Mucosa of rectum (tissue), 2 donors: ENCODE results near the gene CABP1.
"Not testable (repeated sequence)": the region's sequence is repeated elsewhere in the genome, so short reads cannot be mapped to it uniquely, and the experiment has no call there.

ENCODE experiments used
- H3K27ac ChIP-seq, 2 donors: one replicate each; pipeline ENCODE4 v1.7.0; 2013; ENCODE audit warnings: inconsistent platforms in 2 of 2, low read depth in 2 of 2, low read length in 2 of 2
- H3K27me3 ChIP-seq, 2 donors: one replicate each; pipeline ENCODE4 v1.7.0; 2013; ENCODE audit warnings: low read length in 2 of 2; ENCODE audit not compliant: control insufficient read depth in 2 of 2, insufficient read depth in 2 of 2
- H3K36me3 ChIP-seq, 2 donors: one replicate each; pipeline ENCODE4 v1.7.0; 2013; ENCODE audit warnings: low read length in 2 of 2; ENCODE audit not compliant: control insufficient read depth in 2 of 2, insufficient read depth in 2 of 2
- H3K4me1 ChIP-seq, 2 donors: one replicate each; pipeline ENCODE4 v1.7.0; 2013; ENCODE audit warnings: low read length in 2 of 2, mild to moderate bottlenecking in 1 of 2; ENCODE audit not compliant: control insufficient read depth in 2 of 2, insufficient read depth in 2 of 2
- H3K4me3 ChIP-seq, 2 donors: one replicate each; pipeline ENCODE4 v1.7.0; 2013; ENCODE audit warnings: low read length in 2 of 2
- H3K9ac ChIP-seq, 2 donors: one replicate each; pipeline ENCODE4 v1.7.0; 2013; ENCODE audit warnings: low read length in 2 of 2, low read depth in 1 of 2, mild to moderate bottlenecking in 1 of 2
- H3K9me3 ChIP-seq, 2 donors: one replicate each; pipeline ENCODE4 v1.7.0; 2013; ENCODE audit warnings: low read length in 2 of 2; ENCODE audit not compliant: control insufficient read depth in 2 of 2
- donor health status: healthy.
- donor health status: Normal muscosa, but diverticular disease.

Gene CABP1

DNA sequence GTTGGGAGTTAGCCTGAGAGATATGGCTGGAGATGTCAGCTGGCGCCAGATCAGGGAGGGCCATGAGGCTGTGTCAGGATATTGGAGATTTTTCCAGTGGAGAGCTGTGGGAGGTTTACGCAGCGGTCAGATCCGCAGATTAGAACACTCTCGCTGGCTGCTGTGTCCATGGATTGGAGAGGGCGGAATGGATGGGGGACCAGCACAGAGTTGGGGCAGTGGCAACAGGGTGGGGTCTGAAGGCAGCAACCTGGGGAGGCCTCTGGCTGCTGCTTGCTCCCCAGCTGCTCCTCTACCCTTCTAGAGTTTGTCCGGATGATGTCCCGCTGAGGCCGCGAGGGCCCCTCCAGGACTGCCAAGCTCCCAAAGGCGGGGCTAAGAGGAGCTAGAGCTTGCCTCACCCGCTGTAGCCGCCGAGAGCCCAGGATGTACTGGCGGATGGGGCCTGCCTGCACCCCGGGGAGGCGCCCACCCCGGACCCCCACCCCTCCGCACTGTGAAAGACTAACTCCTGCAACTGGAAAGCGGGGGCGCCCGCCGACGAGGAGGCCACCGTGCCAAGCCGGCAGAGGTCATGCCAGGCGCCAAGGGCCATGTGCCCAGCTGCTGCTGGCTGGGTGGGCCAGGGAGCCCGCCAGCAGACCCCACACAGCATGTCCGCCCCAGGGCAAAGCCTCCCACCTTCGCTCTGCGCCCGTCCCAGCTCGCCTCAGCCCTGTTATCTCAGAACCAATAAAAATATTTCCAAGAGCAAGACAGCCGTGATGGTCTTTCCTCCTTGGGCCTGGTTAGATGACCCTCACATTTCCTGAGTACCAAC lies 26.4 kb downstream of the CABP1 start:
- Histone ChIP-seq H3K9ac (no peak overlapping the region), H3K27ac (no peak overlapping the region), H3K9me3 (no peaks in the 10 kb centered on the region), H3K27me3 (no peaks in the 10 kb centered on the region), H3K4me1 (peaks cover 2 to 6% of the 10 kb centered on the region in 2 donors), H3K4me3 (no peak overlapping the region), H3K36me3 (no peaks in the 10 kb centered on the region)

DNA sequence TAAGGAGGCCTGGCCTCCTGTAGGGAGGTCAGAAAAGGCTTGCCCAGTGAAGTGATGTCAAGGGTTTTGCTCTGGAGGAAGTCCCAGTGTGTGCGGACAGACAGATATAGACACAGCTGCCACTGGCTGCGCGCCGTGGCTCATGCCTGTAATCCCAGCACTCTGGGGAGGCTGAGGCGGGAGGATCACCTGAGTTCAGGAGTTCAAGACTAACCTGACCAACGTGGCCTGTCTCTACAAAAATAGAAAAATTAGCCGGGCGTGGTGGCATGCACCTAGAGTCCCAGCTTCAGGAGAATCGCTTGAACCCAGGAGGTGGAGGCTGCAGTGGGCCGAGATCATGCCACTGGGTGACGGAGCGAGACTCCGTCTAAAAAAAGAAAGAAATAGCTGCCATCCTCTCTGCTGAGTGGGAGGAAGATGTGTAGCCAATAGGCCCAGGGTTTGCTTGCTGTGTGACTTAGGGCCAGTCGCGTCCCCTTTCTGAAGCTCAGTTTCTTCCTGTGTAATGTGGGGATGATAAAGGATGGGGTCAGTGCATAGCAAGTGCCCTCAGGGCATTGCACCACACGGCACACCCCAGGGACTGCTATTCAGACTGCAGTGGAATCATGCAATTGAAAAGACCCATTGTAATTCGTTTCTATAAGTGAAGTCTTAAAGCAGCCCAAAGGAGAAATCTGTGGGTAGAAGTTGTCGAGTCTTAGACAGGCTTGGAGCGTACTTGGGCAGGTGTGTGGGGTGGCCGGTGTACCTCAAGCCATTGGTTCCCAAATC lies 27.9 kb downstream of the CABP1 start:
- no peaks in the 10 kb centered on the region for H3K36me3 ChIP-seq
- H3K4me1 ChIP-seq = peaks cover 2 to 6% of the 10 kb centered on the region in 2 donors
- H3K9ac ChIP-seq = no peak overlapping the region
- no peak overlapping the region for H3K4me3 ChIP-seq
- H3K27me3 ChIP-seq = no peaks in the 10 kb centered on the region
- H3K9me3 ChIP-seq = no peaks in the 10 kb centered on the region
- no peak overlapping the region for H3K27ac ChIP-seq

DNA sequence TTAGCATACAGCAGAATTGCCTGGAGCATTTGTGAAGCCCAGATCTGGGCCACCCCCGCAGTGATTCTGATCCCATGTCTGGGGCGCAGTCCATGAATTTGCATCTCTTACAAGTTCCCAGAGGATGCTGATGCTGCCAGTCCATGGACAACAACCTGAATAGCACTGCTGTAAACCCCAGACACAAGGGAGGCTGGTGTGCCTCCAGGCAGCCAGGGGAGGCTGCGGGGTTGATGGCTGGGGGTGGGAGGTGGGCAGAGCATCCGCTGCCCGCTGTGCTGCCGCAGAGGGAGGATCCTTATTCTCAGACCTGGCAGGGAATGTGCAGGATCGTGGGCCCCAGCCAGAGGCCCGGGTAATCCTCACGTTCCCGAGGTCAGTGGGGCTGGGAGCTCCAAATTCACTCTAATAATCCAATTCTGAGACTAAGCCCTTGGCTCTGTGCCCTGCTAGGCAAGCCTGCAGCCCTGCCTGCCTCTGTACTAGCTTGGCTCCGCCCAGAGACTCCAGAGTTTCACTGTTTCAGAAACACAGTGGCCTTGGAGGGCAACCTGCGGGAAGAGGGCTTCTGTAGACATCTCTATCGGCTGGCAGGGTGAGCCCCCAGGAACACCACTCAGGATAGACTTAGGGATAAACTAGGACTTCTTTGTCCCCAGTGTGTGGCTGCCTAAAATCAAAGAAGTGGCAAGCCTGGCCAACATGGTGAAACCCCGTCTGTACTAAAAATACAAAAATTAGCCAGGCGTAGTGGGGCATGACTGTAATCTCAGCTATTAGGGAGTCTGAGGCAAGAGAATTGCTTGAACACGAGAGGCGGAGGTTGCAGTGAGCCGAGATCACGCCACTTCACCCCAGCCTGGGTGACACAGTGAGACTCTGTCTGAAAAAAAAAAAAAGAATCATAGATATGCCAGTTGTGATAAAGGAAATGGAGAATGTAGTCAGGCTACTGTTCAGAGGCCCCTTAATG lies 28.7 kb downstream of the CABP1 start:
- peaks cover 2 to 6% of the 10 kb centered on the region in 2 donors for H3K4me1 ChIP-seq
- H3K9me3 ChIP-seq = no peaks in the 10 kb centered on the region
- peak overlapping the region; percentile 26 to 41 for H3K9ac ChIP-seq
- H3K27ac ChIP-seq = no peak overlapping the region
- no peaks in the 10 kb centered on the region for H3K36me3 ChIP-seq
- H3K27me3 ChIP-seq = no peaks in the 10 kb centered on the region
- peak overlapping the region in 1 of 2 donors; percentile 3 for H3K4me3 ChIP-seq

- not testable (repeated sequence) for H3K4me3 ChIP-seq, H3K27me3 ChIP-seq, H3K9me3 ChIP-seq, H3K27ac ChIP-seq, H3K9ac ChIP-seq, H3K4me1 ChIP-seq, H3K36me3 ChIP-seq
These were observed 29.8 kb downstream of the CABP1 start for GRCh38 chr12:120670237-120670636.

DNA sequence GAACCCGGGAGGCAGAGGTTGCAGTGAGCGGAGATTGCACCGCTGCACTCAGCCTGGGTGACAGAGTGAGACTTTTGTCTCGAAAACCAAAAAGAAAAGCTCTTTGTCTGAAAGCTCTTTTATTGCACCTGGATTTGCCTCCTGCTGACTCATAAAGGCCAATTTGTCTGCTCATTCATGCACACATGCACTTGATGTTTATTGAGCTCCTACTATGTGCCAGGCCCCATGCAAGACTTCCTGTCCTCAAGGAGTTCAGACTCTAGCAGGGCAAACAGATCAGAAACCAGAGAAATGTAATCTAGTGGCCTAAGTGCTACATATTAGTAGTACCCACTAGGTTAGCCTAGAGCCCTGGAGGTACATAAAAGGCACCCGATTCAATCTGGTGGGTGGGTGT lies 30.2 kb downstream of the CABP1 start:
- Histone ChIP-seq H3K27ac (no peak overlapping the region), H3K4me3 (no peak overlapping the region), H3K36me3 (no peaks in the 10 kb centered on the region)

GRCh38 chr12:120674097-120674636 lies 33.7 kb downstream of the CABP1 start:
- no peak overlapping the region for H3K4me3 ChIP-seq
- H3K4me1 ChIP-seq = peaks cover 3 to 5% of the 10 kb centered on the region in 2 donors
- H3K27ac ChIP-seq = no peak overlapping the region
- no peaks in the 10 kb centered on the region for H3K27me3 ChIP-seq
- H3K36me3 ChIP-seq = no peaks in the 10 kb centered on the region
- no peaks in the 10 kb centered on the region for H3K9me3 ChIP-seq
- no peak overlapping the region for H3K9ac ChIP-seq

More for the DNA sequence above, 30.2 kb downstream of the CABP1 start:
- Histone ChIP-seq H3K4me1 (peaks cover 2 to 6% of the 10 kb centered on the region in 2 donors), H3K9me3 (no peaks in the 10 kb centered on the region), H3K27me3 (no peaks in the 10 kb centered on the region), H3K9ac (no peak overlapping the region)

GRCh38 chr12:120677765-120678473 lies 37.5 kb downstream of the CABP1 start:
- no peak overlapping the region for H3K27ac ChIP-seq
- H3K4me3 ChIP-seq = no peak overlapping the region
- H3K27me3 ChIP-seq = no peaks in the 10 kb centered on the region
- H3K9ac ChIP-seq = no peak overlapping the region
- no peaks in the 10 kb centered on the region for H3K9me3 ChIP-seq
- H3K4me1 ChIP-seq = peaks cover 0 to 3% of the 10 kb centered on the region in 2 donors
- H3K36me3 ChIP-seq = no peaks in the 10 kb centered on the region

- no peak overlapping the region for H3K4me3 ChIP-seq
- H3K4me1 ChIP-seq = peaks cover 0 to 3% of the 10 kb centered on the region in 2 donors
- H3K9me3 ChIP-seq = no peaks in the 10 kb centered on the region
- H3K36me3 ChIP-seq = no peaks in the 10 kb centered on the region
- no peaks in the 10 kb centered on the region for H3K27me3 ChIP-seq
- no peak overlapping the region for H3K9ac ChIP-seq
- H3K27ac ChIP-seq = no peak overlapping the region
These were observed 38.1 kb downstream of the CABP1 start for GRCh38 chr12:120678572-120678971.

DNA sequence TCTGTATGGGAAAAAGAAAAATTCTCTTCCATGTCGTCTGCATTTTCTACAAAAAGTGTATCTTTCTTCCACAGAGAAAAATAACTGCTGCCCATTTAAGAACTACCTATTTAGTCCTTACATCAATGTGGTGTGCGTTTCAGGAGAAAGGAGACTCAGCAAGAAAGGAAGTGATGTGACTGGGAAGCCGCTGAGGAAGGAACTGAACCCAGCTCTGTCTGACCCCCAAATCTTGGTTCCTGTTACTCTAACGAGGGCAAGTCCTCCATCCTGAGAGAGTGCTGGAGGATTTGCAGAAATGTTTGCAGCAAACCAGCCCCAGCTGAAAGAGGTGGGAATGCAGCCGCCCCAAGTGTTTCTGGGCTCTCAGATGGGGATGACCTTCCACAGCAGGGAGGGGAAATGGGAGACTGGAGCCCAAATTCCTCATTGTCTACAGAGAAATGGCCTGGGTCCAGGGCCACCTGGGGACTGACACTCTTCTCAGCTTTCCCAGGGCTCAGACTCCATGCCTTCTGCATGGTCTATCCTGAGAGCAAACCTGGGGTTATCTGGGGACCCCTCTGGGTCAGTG lies 39.8 kb downstream of the CABP1 start:
- Histone ChIP-seq H3K27me3 (no peaks in the 10 kb centered on the region), H3K4me3 (no peak overlapping the region), H3K9ac (no peak overlapping the region), H3K9me3 (no peaks in the 10 kb centered on the region), H3K36me3 (no peaks in the 10 kb centered on the region), H3K4me1 (peaks cover 0 to 3% of the 10 kb centered on the region in 2 donors), H3K27ac (no peak overlapping the region)
